Neural cell (in vitro differentiated cells): ENCODE measurements around the gene GALNT10.

ENCODE experiments used
- EP300 ChIP-seq: fragments of 450-650 bp; conservative IDR thresholded peaks from 2 replicates; pipeline ENCODE4 v1.6.1; 2014; ENCODE audit warnings: antibody characterized with exemption, mild to moderate bottlenecking, moderate library complexity; ENCODE audit not compliant: poor library complexity, severe bottlenecking
- EZH2 ChIP-seq: fragments of 200-600, 300-800 bp; shearing (Covaris generic), sonication (generic); IDR thresholded peaks from 2 replicates; pipeline ENCODE4 v1.6.1; 2014; ENCODE audit warnings: antibody characterized with exemption, low read length, borderline replicate concordance, mild to moderate bottlenecking; ENCODE audit not compliant: insufficient read depth, poor library complexity, severe bottlenecking
- POLR2AphosphoS5 ChIP-seq: IDR thresholded peaks from 2 replicates; pipeline ENCODE4 v1.6.1; 2012
- RAD21 ChIP-seq: fragments of 450-650 bp; conservative IDR thresholded peaks from 2 replicates; pipeline ENCODE4 v1.6.1; 2014; ENCODE audit warnings: antibody characterized with exemption, mild to moderate bottlenecking, moderate library complexity
- SMC3 ChIP-seq: fragments of 450-650 bp; conservative IDR thresholded peaks from 2 replicates; pipeline ENCODE4 v1.6.1; 2014; ENCODE audit warnings: antibody characterized with exemption, mild to moderate bottlenecking, moderate library complexity; ENCODE audit not compliant: poor library complexity
- TAF1 ChIP-seq: IDR thresholded peaks from 2 replicates; pipeline ENCODE4 v1.6.1; 2012; ENCODE audit warnings: low read depth
- TF ChIP-seq, protein P1 (sequence below): fragments of 450-650 bp; IDR thresholded peaks from 2 replicates; pipeline ENCODE4 v1.5.1; 2014; ENCODE audit warnings: antibody characterized with exemption, mild to moderate bottlenecking, moderate library complexity; ENCODE audit not compliant: poor library complexity, severe bottlenecking
- TF ChIP-seq, protein P2 (sequence below): IDR thresholded peaks from 2 replicates; pipeline ENCODE4 v1.6.1; 2012; ENCODE audit warnings: borderline replicate concordance

GRCh38 chr5:154435226-154435625 lies 244.7 kb downstream of the GALNT10 start:
- TF ChIP-seq, protein P1, sequence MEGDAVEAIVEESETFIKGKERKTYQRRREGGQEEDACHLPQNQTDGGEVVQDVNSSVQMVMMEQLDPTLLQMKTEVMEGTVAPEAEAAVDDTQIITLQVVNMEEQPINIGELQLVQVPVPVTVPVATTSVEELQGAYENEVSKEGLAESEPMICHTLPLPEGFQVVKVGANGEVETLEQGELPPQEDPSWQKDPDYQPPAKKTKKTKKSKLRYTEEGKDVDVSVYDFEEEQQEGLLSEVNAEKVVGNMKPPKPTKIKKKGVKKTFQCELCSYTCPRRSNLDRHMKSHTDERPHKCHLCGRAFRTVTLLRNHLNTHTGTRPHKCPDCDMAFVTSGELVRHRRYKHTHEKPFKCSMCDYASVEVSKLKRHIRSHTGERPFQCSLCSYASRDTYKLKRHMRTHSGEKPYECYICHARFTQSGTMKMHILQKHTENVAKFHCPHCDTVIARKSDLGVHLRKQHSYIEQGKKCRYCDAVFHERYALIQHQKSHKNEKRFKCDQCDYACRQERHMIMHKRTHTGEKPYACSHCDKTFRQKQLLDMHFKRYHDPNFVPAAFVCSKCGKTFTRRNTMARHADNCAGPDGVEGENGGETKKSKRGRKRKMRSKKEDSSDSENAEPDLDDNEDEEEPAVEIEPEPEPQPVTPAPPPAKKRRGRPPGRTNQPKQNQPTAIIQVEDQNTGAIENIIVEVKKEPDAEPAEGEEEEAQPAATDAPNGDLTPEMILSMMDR = no peak
- TF ChIP-seq SMC3 (no peak), TAF1 (no peak), RAD21 (no peak), POLR2AphosphoS5 (no peak), EZH2 (no peak), EP300 (no peak)
- TF ChIP-seq, protein P2, sequence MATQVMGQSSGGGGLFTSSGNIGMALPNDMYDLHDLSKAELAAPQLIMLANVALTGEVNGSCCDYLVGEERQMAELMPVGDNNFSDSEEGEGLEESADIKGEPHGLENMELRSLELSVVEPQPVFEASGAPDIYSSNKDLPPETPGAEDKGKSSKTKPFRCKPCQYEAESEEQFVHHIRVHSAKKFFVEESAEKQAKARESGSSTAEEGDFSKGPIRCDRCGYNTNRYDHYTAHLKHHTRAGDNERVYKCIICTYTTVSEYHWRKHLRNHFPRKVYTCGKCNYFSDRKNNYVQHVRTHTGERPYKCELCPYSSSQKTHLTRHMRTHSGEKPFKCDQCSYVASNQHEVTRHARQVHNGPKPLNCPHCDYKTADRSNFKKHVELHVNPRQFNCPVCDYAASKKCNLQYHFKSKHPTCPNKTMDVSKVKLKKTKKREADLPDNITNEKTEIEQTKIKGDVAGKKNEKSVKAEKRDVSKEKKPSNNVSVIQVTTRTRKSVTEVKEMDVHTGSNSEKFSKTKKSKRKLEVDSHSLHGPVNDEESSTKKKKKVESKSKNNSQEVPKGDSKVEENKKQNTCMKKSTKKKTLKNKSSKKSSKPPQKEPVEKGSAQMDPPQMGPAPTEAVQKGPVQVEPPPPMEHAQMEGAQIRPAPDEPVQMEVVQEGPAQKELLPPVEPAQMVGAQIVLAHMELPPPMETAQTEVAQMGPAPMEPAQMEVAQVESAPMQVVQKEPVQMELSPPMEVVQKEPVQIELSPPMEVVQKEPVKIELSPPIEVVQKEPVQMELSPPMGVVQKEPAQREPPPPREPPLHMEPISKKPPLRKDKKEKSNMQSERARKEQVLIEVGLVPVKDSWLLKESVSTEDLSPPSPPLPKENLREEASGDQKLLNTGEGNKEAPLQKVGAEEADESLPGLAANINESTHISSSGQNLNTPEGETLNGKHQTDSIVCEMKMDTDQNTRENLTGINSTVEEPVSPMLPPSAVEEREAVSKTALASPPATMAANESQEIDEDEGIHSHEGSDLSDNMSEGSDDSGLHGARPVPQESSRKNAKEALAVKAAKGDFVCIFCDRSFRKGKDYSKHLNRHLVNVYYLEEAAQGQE = no peak
